DND-41 (cell line): ENCODE measurements around the gene ZBTB42.

ENCODE experiments used
- ATAC-seq: fragments of 200-7000 bp; cut with Tn5 transposase; 3 replicates; pipeline ENCODE4 v1.9.1; 2021; ENCODE audit warnings: low read depth; ENCODE audit not compliant: insufficient read depth
- DNase-seq: peaks from one replicate; pipeline ENCODE4 v3.0.0-alpha.2; 2020
- H2AFZ ChIP-seq: 2 replicates; pipeline ENCODE4 v1.6.0; 2012; ENCODE audit warnings: low read depth, low read length
- H3K27ac ChIP-seq: 2 replicates; pipeline ENCODE4 v1.5.1; 2012; ENCODE audit warnings: low read length, inconsistent platforms
- H3K27me3 ChIP-seq: fragments of 200-600 bp; sonication (generic); 2 replicates; pipeline ENCODE4 v1.6.0; 2012; ENCODE audit warnings: low read length, mild to moderate bottlenecking, inconsistent platforms; ENCODE audit not compliant: insufficient read depth, poor library complexity
- H3K36me3 ChIP-seq: 2 replicates; pipeline ENCODE4 v1.5.1; 2012; ENCODE audit warnings: low read length, inconsistent platforms; ENCODE audit not compliant: insufficient read depth
- H3K4me1 ChIP-seq: 2 replicates; pipeline ENCODE4 v1.5.1; 2012; ENCODE audit warnings: mild to moderate bottlenecking, low read length; ENCODE audit not compliant: insufficient read depth
- H3K4me2 ChIP-seq: 2 replicates; pipeline ENCODE4 v1.6.0; 2012; ENCODE audit warnings: mild to moderate bottlenecking, moderate library complexity, low read length, inconsistent platforms; ENCODE audit not compliant: insufficient read depth
- H3K4me3 ChIP-seq, 2 experiments: fragments of 200-600 bp in 1 of 2; shearing (Covaris generic) in 1 of 2; 2 replicates each; pipeline ENCODE4 v1.5.1; 2012 to 2016; ENCODE audit warnings: inconsistent platforms in 2 of 2, low read length in 2 of 2, mild to moderate bottlenecking in 2 of 2, low read depth in 1 of 2, moderate library complexity in 1 of 2
- H3K79me2 ChIP-seq: 2 replicates; pipeline ENCODE4 v1.6.0; 2012; ENCODE audit warnings: low read length, inconsistent platforms; ENCODE audit not compliant: insufficient read depth
- H3K9ac ChIP-seq: 2 replicates; pipeline ENCODE4 v1.6.0; 2012; ENCODE audit warnings: low read depth, mild to moderate bottlenecking, inconsistent platforms, low read length, moderate library complexity
- H3K9me3 ChIP-seq: 2 replicates; pipeline ENCODE4 v1.5.1; 2012; ENCODE audit warnings: low read length, moderate library complexity, mild to moderate bottlenecking, inconsistent platforms; ENCODE audit not compliant: insufficient read depth, severe bottlenecking
- H4K20me1 ChIP-seq: 2 replicates; pipeline ENCODE4 v1.6.0; 2012; ENCODE audit warnings: low read length; ENCODE audit not compliant: insufficient read depth
- CTCF ChIP-seq: IDR thresholded peaks from 2 replicates; pipeline ENCODE4 v1.5.1; 2012; ENCODE audit warnings: borderline replicate concordance, low read length, moderate library complexity, mild to moderate bottlenecking; ENCODE audit not compliant: poor library complexity, severe bottlenecking; ENCODE audit errors: extremely low read depth
- EZH2 ChIP-seq: IDR thresholded peaks from 3 replicates; pipeline ENCODE4 v1.6.1; 2012; ENCODE audit warnings: borderline replicate concordance, low read depth, mild to moderate bottlenecking, moderate library complexity, low read length, inconsistent platforms; ENCODE audit not compliant: severe bottlenecking

ZBTB42 gene

GRCh38 chr14:104770851-104771272, 30.0 kb upstream of the ZBTB42 start:
- Histone ChIP-seq H2AFZ (no peak overlapping the region), H3K9me3 (no peaks in the 10 kb centered on the region), H3K36me3 (peaks cover 79% of the 10 kb centered on the region), H3K27me3 (no peaks in the 10 kb centered on the region), H3K79me2 (no peaks in the 10 kb centered on the region; the same call in 1 of the 2 replicates), H3K27ac (no peak overlapping the region), H3K4me3 (no peak overlapping the region), H3K4me2 (no peak overlapping the region), H3K9ac (no peak overlapping the region), H4K20me1 (peaks cover 60% of the 10 kb centered on the region), H3K4me1 (peaks cover 8% of the 10 kb centered on the region)
- ATAC-seq (peak; percentile 46; the same call in 1 of the 3 replicates), DNase-seq (peak; percentile 50)
- TF ChIP-seq CTCF (peak; percentile 81), EZH2 (no peak)

- ATAC-seq (no peak), DNase-seq (no peak)
- no peaks in the 10 kb centered on the region for H3K27me3 ChIP-seq
- TF ChIP-seq CTCF (no peak), EZH2 (no peak)
- no peak overlapping the region for H3K27ac ChIP-seq
- H3K4me1 ChIP-seq: peaks cover 8% of the 10 kb centered on the region
- H3K9me3 ChIP-seq: no peaks in the 10 kb centered on the region
- H3K9ac ChIP-seq: no peak overlapping the region
- H3K4me2 ChIP-seq: no peak overlapping the region
- peaks cover 62% of the 10 kb centered on the region for H4K20me1 ChIP-seq
- no peak overlapping the region for H2AFZ ChIP-seq
- H3K36me3 ChIP-seq: peaks cover 84% of the 10 kb centered on the region
- no peak overlapping the region for H3K4me3 ChIP-seq
- no peaks in the 10 kb centered on the region; the same call in 1 of the 2 replicates for H3K79me2 ChIP-seq
Measured at GRCh38 chr14:104771374-104771773, 29.5 kb upstream of the ZBTB42 start.

- Histone ChIP-seq H3K79me2 (no peaks in the 10 kb centered on the region; the same call in 1 of the 2 replicates), H2AFZ (no peak overlapping the region), H3K9me3 (no peaks in the 10 kb centered on the region), H4K20me1 (peaks cover 69% of the 10 kb centered on the region), H3K27me3 (no peaks in the 10 kb centered on the region), H3K4me3 (no peak overlapping the region), H3K9ac (no peak overlapping the region), H3K36me3 (peaks cover 92% of the 10 kb centered on the region), H3K27ac (no peak overlapping the region), H3K4me2 (no peak overlapping the region), H3K4me1 (peaks cover 8% of the 10 kb centered on the region)
- TF ChIP-seq EZH2 (no peak), CTCF (no peak)
- ATAC-seq (no peak), DNase-seq (no peak)
Measured at GRCh38 chr14:104771918-104772706, 28.8 kb upstream of the ZBTB42 start.
